NCI-H1417 (cell line): ENCODE measurements around the gene ZNF780B.

Experiments used
- DNase-seq, 3 experiments: peaks; one replicate each; lab custom pipeline; 2025; lab: John Stamatoyannopoulos, UW

Gene ZNF780B

GRCh38 chr19:39982883-39983282, 73.1 kb downstream of the ZNF780B start:
- no peak for DNase-seq
